GM19395 (cell line): Measurements from ENCODE around the gene DMD.
"Not testable (repeated sequence)": the region's sequence is repeated elsewhere in the genome, so short reads cannot be mapped to it uniquely, and the experiment has no call there.

Experiments used
- ATAC-seq: cut with Tn5 transposase; IDR thresholded peaks from one replicate; pipeline ENCODE4 v1.9.1; 2021; ENCODE audit warnings: mild to moderate bottlenecking, moderate library complexity; ENCODE audit not compliant: unreplicated experiment

The DMD gene

DNA sequence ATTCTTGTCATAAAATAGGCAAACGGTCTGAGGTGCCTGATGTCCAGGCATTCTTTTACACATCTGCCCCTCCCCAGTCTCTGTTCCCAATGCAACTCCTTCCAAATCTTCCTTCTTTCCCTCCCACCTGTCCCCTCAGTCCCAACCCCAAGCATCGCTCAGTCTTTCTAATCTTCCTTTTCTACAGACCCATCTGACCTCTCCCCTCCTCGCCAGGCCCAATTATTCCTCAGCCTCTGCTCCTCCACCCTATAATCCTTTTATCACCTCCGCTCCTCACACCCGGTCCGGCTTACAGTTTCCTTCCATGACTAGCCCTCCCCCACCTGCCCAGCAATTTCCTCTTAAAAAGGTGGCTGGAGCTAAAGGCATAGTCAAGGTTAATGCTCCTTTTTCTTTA, 1832.4 kb downstream of the DMD start:
- ATAC-seq, result not testable (repeated sequence)

DNA sequence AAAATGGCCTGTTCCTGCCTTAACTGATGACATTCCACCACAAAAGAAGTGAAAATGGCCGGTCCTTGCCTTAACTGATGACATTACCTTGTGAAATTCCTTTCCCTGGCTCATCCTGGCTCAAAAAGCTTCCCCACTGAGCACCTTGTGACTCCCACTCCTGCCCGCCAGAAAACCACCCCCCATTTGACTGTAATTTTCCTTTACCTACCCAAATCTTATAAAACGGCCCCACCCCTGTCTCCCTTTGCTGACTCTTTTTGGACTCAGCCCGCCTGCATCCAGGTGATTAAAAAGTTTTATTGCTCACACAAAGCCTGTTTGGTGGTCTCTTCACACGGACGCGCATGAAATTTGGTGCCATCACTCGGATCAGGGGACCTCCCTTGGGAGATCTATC, 1833.5 kb downstream of the DMD start:
- not testable (repeated sequence) for ATAC-seq

DNA sequence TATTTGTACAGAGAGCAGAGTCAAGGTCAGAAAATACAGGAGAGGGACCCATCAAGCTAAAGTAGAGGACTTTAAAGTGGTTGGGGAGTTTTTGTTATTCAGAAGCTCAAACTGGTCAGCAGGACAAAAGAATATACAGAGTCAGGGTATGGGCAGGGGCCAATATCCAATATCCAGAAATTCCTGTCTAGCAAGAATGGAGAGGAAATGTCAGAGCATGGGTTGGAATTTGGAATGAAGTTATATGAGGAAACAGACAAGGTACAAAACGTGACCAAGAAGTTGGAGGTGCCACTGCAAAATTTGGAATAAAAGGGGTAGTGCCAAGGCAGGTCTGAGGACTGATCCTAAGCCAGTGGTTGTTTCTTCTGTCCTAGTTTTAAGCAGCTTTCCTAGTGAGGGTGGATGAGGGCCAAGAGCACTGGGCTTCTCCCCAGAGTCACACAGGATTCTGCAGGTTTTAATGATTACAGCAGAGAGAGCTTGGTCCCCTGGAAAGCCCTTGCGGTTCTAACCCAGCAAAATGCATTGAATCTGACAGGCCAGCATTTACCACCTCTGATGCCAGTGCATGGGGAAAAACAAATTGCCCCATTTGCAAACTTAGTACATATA, 1834.8 kb downstream of the DMD start:
- ATAC-seq, result no peak

DNA sequence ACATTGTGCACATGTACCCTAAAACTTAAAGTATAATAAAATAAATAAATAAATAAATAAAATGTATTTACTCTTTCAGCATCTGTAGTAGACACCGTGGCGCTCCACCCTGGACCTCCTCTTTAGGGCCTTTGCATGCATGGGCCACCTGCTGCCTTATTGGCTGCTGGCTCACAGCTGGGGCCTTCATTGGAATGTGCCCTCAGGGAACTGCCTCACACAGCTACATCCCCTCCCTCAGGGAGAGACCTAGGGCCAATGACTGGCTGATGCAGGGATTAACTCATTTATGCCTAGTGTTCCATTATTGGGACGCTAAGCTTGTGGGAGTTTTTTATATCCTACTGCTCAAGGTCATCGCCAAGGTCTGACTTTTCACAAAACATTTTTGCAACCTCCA, 1836.6 kb downstream of the DMD start:
- ATAC-seq, result no peak

DNA sequence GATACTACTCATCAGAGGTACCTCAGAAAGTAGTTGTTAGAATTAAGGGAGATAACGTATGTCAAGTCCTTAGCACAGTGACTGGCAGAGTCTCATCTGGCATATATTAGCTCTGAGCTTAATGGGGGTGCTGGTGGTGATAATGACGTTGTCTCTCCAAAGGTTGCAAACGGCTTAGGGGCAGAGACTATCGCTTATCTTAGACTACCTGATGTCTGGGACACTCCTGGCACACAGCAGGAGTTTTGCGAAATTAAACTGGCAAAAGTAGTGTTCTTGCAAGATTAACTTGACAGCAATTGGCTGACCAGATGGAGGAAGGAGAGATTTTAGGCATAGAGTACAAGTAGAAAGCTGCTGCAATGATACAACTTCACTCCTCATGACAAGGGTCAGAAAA, 1839.4 kb downstream of the DMD start:
- ATAC-seq, result no peak

DNA sequence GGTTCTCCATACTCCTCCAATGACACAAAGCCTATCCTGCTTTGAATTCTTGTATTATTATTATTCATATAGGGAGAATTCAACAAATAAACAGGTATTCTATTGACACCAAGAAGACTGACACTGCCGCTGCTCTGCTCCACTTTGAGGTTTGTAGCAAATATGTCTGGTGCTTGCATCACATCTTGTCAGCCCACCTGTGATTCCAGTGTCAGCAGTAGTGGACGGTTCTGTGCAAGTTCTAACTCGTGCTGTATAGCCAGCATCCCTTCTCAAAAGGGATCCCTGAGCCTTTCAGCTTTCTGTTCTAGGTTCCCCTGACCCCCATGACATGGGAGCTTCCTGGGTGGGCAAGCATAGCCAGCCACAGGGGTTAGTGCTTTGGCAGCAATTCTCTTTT, 1843.5 kb downstream of the DMD start:
- no peak for ATAC-seq

DNA sequence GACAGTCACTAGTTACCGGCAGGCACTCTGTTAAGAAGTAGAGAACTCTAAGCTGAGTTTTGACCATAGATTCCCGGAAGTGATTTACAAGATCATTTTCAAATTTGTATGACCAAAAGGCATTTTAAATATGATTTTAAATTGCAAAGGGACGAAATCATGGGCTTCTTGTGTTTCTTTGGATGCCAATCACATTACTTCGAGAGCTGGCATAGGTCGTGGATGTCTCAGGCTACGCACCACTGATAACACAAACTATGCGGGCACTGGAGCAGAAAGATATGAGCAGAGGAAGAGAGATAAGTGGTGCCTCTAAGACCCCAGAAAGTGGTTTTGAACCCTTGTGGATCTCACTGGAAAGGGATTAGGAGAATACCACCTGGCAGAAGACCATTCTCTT, 1845.3 kb downstream of the DMD start:
- ATAC-seq, result no peak

DNA sequence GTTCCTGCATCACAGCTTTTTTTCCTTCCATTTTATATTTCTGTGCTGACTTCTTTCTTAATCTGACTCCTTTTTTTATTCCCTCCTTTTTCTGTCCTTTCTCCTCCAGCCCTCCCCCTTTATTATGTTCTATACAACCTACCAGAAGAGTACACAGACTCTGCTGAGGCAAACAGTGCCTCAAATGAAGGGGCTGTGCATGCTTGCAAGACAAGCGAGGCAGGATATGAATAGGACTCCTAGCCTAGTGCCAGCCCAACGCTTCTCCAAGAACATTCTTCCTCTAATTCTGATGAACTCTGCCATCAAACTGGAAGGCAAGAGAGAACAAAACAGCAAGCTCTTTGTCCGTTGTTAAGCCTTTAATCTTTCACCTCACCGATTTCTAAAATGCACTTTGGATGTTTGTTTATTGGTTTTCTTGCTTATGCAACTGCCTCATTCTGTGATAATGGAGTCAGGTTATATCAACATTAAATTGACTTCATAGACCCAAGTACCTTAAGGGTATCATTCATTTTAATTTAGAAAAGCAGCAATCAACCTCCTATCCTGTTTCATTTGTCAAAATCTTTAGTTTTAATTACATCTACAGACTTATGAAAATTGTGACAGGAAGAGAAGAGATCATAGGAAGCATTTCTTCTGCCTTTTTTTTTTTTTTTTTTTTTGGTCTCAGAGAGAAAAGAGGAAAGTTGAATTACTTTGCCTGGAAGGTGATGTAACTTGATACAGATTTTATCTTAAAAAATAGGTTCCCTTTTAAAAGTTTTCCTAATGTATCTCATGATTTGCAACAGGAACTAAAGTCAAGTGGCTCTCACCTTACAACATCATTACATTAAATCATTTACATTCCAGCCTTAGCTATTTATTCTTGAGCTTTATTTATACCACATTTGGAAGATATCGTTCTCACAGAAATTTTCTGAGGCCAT, 1854.8 kb downstream of the DMD start:
- no peak for ATAC-seq

DNA sequence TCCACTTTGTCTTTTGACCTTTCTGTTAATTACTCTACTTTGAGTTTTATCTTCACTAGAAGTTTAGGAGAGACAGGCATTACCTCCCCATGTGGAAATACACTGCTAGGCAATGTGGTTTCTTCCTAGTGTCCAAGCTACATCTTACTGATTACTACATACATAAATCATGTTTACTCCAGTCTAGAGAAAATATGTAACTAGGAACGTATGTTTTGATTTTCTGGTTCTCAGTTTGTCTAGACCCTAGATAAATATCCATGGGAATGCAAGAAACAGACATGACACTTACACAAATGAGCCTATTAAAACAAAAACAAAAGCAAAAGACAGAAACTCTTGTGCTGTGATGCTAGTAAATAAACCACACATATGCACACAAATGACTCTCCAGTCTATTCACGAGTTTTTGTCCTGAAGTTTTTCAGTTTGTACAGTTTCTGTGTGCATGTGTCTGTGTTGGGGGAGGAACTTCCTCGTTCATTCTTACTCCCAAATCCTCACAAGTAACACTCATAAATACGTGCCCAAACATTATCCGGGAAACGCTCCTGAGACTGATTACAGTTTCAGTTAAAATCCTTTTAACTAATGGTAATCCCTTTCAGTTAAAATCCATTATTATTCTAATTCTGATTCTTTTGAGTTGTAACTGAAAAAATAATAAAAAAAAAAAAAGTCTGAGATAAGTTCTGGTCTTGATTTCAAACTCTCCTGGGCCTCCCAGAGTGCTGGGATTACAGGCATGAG, 1856.0 kb downstream of the DMD start:
- no peak for ATAC-seq

DNA sequence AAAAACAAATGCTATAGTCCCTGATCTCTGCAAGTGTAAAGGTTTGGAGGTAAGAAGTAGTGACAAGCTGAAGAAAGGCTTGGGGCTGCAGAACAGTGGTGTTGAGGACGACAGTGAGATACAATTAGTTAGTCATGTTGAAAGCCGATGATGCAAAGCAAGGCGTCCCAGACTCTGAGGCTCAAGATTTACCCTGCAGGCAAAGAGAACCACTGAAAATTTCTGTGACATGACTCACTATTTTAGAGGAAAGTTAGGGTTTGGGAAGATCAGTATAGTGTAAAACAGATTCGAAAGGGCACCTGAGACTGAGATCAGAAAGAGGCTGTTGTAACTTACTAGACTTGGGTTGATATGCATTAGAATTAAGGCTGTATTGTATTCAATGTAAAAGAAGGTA, 1858.3 kb downstream of the DMD start:
- no peak for ATAC-seq

DNA sequence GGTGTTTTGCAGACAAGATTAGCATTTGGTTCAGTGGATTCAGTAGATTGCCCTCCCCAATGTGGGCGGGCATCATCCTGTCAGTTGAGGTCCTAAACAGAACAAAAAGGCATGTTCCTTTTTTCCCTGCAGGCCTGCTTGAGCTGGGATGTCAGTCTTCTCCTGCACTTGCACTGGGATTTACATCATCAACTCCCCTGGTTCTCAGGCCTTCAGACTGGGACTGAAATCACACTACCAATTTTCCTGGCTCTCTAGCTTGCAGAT, 1860.6 kb downstream of the DMD start:
- no peak for ATAC-seq

DNA sequence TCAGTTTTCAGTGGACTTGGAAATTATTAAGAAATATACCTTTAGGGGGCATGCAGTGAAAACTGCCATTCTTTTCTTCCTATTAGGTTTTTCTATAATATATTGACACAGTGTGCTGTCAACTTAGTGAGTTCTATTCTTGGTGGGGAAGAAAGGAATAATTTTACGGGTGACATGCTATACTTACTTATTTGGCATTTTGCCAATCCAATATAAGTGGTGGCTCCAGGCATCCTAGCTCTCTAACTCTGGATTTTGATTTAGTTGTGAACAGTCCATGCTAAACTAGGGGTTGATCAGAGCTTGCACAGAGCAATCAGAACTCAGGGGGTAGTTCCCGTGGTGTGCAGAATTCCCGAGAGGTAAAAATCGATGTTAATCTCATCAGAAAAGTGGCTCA, 1861.8 kb downstream of the DMD start:
- ATAC-seq, result no peak

DNA sequence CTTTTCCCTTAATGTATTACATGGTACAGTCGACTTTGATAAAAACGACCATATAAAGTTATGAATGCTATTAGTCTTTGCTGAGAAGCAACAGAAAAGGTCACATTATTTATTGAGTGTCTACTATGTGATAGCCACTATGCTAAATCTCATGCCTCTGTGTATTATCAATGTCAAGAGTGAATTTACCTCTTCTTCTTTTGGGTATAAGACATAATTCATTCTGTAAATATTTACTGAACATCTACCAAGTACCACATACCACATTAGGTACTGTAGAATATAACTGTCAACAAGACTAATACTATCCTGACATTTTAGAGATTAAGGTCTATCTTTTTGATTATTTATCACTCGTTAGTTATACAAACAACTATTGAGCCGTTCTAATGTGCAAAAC, 1870.8 kb downstream of the DMD start:
- ATAC-seq, result no peak

DNA sequence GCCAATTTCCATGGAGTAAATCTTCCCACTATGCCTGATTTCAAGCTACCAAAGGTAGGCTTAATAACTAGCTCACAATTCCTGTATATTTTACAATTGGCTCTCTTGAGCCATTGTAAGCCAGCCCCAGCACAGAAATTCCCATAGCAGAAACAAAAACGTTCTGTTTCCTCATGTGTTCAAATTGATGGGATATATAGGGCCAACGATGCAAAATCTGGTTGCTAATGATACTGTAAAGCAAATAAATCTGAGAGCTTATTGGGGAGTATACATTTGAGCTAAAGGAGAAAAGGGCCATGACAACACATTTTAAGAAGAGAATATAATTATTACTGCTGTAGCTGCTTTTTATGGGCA, 1872.4 kb downstream of the DMD start:
- no peak for ATAC-seq

DNA sequence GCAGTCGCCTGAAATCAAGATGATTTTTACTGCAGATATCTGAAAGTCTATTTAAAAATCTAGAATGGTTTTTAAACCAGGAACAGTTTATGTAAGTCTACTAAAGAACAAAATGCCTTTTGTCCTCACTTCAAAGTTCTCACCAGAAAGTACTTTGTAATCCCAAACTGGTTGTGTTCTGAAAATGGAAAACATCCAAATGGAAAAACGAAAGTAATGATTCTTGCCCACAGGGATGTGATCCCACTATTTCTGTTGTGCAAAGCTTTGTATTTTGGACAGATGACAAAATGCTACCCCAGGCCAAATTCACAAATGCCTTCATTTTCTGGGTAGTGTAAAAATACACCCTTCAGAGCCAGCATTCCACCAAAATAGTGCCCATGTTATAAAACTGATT, 1874.0 kb downstream of the DMD start:
- ATAC-seq, result no peak

DNA sequence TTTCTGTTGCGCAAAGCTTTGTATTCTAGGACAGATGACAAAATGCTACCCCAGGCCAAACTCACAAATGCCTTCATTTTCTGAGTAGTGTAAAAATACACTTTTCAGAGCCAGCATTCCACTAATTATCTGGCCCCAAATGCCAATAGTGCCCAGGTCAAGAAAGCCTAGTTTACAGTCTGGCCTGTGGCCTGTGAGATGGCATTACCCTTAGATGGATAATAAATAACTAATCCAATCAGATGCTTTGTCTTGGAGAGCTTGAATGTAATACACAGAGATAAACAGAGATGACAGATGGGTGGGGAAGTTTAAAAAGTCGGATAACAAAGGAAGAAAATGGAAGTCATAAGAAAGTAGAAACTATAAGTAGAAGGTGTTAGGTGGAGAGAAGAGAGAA, 1874.9 kb downstream of the DMD start:
- no peak for ATAC-seq

DNA sequence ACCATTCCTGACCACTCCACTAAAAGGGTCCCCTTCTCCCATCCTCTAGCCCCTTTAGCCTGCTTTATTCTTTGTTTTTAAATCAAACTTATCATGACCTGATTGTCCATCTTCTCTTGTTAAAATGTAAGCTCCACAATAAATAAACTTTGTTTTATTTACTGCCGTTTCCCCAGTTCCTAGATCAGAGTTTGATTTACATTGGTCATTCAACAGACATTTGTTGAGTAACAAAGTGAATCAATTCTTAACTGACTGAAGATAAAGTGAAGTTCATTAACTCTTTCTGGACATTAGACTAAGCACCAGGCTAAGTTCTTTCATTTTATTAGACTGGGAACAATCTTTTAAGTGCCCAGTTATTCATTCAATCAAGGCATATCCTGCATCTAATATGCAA, 1876.4 kb downstream of the DMD start:
- ATAC-seq, result no peak

DNA sequence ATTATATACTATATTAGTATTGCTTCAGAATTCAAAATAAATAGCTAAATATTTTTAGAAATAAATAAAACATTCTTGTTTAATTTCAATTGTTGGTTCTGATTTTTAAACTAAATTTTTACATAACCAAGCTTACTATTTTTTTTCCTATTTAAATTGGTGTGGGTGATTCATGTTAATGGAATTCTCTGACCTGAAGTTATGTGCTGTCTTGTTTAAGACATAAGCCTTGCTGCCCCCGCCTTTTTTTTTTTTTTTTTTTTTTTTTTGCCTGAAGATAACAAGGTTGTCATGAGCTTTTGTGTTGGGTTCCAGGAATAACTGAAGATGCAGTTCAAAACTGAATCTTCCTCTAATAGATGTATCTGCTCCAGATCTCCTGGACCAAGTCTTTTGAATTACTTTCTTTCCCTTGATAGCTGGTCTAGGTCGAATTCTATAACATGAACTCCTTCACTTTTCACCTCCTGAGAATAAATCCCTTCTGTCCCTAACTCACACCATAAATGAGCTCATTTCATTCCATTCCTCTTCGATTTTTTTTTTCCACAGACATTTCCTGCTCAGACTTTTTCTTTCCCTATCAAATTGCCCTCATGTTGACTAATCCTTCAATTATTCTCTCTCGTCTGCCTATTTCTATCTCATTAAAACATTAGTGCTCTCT, 1878.1 kb downstream of the DMD start:
- no peak for ATAC-seq

DNA sequence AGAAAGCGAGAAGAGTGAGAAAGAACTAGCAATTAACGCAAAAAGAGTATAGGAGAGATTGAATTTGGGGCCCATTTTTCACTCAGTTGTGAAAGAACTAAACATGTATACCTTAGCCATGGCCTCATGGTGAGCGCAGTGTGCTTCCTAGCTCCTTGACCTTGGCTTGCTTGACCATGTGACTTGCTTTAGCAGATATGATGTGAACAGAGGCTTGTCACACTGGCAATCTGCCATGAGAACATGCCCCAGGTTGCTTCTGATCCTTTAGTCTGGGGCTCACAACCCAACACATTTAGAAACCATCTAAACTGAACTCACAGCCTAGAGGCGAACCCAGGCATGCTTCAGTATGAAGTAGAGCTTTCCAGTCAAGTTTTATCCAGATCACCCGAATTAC, 1879.4 kb downstream of the DMD start:
- ATAC-seq, result no peak

DNA sequence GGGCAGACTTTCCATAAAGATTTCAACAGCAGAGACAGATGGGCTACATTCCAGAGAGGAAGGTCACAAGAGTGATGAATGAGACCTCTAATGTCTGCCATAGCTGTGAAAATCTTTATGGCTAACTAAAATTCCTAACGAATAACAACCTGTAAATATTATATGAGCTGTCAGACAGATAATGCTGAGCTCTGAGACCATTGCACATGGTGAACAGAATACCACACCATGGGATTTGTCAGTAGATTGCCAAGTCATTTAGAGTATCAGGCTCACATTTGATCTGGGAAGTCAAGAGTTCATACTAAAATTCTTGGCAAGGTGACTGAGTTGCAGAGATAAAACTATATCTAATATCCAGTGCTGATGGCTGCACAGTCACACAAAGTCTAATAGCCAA, 1880.3 kb downstream of the DMD start:
- ATAC-seq, result no peak

DNA sequence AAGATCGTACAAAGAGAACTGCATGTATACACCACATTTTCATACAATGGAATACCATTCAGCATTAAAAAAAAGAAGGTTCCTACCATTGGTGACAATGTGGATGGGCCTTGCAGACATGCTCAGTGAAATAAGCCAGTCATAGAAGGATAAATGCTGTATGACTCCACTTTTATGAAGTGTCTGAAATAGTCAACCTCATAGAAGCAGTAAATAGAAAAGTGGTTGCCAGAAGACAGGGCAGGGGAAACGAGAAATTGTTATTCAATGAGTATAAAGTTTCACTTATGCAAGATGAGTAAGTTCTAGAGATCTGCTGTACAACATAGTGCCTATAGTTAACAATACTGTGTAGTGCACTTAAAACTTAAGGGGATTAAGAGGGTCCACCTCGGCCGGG, 1882.1 kb downstream of the DMD start:
- no peak for ATAC-seq

DNA sequence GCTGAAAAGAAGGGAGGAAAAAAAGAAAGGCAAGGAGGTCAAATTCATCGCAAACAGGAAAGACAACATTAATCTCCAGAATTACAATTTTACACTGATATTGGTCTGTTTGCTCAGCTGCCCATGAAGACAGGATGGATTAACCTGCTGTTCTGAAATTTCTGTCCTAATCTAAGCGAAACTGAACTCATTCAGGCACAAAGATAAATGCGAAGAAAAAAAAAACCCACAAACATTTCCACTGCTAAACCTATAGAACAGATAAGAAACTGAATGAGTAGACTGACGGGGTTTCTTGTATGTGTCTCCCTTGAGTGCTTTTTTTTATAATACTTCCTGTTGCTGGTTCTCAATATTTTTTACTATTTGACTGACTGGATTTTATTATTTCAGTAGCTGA, 1887.7 kb downstream of the DMD start:
- peak; percentile 95 for ATAC-seq
